Activated naive CD4-positive, alpha-beta T cell treated with anti-CD3 and anti-CD28 coated beads for 36 hours (primary cell): ENCODE measurements around the gene NFIL3. TPM values are rescaled to one million over a fixed set of nuclear protein-coding genes. Genes with fewer than 3 reads are reported as not detected.

Source experiments
- CTCF ChIA-PET: fragments of 350-600 bp; sonication (Branson Sonifier 250); formaldehyde crosslinking; loops from one replicate; lab custom pipeline; 2021; ENCODE audit warnings: antibody characterized with exemption; lab: Charles Lee
- DNase-seq: peaks from one replicate; pipeline ENCODE4 v3.0.0-alpha.2; 2020
- H3K27ac Mint-ChIP-seq: one replicate; pipeline ENCODE4 v1.8.0; 2021; ENCODE audit warnings: mild to moderate bottlenecking, mixed read lengths
- H3K27me3 Mint-ChIP-seq: one replicate; pipeline ENCODE4 v1.8.0; 2021; ENCODE audit warnings: low read depth, mixed read lengths
- H3K36me3 Mint-ChIP-seq: one replicate; pipeline ENCODE4 v1.8.0; 2021; ENCODE audit warnings: low read depth, mixed read lengths
- H3K4me1 Mint-ChIP-seq: one replicate; pipeline ENCODE4 v1.8.0; 2021; ENCODE audit warnings: low read depth, mixed read lengths
- H3K4me3 Mint-ChIP-seq: one replicate; pipeline ENCODE4 v1.8.0; 2021; ENCODE audit warnings: mild to moderate bottlenecking, moderate library complexity, mixed read lengths
- H3K9me3 Mint-ChIP-seq: one replicate; pipeline ENCODE4 v1.8.0; 2021; ENCODE audit warnings: mixed read lengths
- intact Hi-C: fragments of 100-400 bp; cut with micrococcal nuclease; formaldehyde crosslinking; loops from one replicate; pipeline ENCODE4 v1.15.1; 2023
- total RNA-seq, 2 experiments: library from RNA; stranded (reverse); gene quantifications; one replicate each; pipeline ENCODE4 v1.2.3, GENCODE V29; 2021

The NFIL3 gene
- total RNA-seq, 2 experiments from 2014 or later = 56.4 to 58.5 TPM

DNA sequence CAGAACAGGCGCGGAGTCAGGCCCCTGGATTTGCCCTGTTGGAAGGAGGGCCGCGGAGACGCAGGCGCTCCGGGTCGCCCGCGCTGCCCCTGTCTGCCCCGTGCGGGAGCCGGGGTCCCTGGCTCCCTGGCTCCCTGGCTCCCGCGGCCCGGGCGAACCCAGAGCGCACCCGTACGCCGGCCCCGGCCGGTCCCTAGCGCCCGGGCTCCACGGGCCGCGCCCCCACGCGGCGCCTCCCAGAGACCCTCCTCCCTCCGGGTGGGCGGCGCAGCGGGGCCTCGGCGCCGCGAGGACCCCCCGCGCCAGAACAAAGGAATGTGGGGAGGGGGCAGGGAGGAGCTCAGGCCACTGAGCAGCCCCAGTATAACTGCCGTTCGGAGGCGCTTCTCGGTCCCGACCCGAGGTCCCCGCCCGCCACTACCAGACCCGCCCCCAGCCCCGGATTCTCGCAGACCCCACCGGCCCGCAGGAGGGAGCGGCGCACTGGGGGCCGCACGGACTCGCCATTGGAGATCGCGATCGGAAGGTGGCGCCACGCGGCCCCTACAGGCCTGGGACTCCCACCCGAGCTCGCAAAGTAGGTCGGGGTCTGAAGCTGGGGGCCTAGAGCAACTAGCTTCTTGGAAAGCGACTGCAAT is 2.4 kb downstream of the NFIL3 start:
- peaks cover 64% of the 10 kb centered on the region for H3K4me1 Mint-ChIP-seq
- H3K27ac Mint-ChIP-seq = no peak overlapping the region
- intact Hi-C loops = loop anchor here (5.0 kb wide), 1 partner anchor 134 kb away; no protein-coding TSS in a partner anchor
- H3K9me3 Mint-ChIP-seq = no peaks in the 10 kb centered on the region
- peaks cover 7% of the 10 kb centered on the region for H3K36me3 Mint-ChIP-seq
- peak; percentile 23 for DNase-seq
- H3K4me3 Mint-ChIP-seq = peak overlapping the region; percentile 94
- CTCF ChIA-PET = interaction anchor here (0.7 to 1.7 kb wide), 5 partner anchors 11 to 387 kb away, joined by 3 to 8 read pairs (median 3); no protein-coding TSS in a partner anchor
- H3K27me3 Mint-ChIP-seq = peaks cover 9% of the 10 kb centered on the region

- peaks cover 64% of the 10 kb centered on the region for H3K4me1 Mint-ChIP-seq
- no peaks in the 10 kb centered on the region for H3K9me3 Mint-ChIP-seq
- peaks cover 7% of the 10 kb centered on the region for H3K36me3 Mint-ChIP-seq
- H3K4me3 Mint-ChIP-seq = peak overlapping the region; percentile 67
- peaks cover 9% of the 10 kb centered on the region for H3K27me3 Mint-ChIP-seq
- CTCF ChIA-PET = interaction anchor here (0.5 to 1.7 kb wide), 4 partner anchors 11 to 386 kb away, joined by 3 to 8 read pairs (median 3); no protein-coding TSS in a partner anchor
- DNase-seq = no peak
- no peak overlapping the region for H3K27ac Mint-ChIP-seq
- intact Hi-C loops = loop anchor here (5.0 kb wide), 1 partner anchor 133 kb away; no protein-coding TSS in a partner anchor
Measured at GRCh38 chr9:91420501-91421127, 3.0 kb downstream of the NFIL3 start.

- Mint-ChIP-seq H3K36me3 (peaks cover 11% of the 10 kb centered on the region), H3K4me3 (no peak overlapping the region), H3K27me3 (peaks cover 9% of the 10 kb centered on the region), H3K4me1 (peaks cover 63% of the 10 kb centered on the region), H3K27ac (no peak overlapping the region), H3K9me3 (no peaks in the 10 kb centered on the region)
- DNase-seq = peak; percentile 40
- intact Hi-C loops = loop anchor here (5.0 kb wide), 1 partner anchor 132 kb away; no protein-coding TSS in a partner anchor
- CTCF ChIA-PET = interaction anchor here (0.6 kb wide), 1 partner anchor 214 kb away, joined by 3 read pairs; no protein-coding TSS in a partner anchor
Measured at GRCh38 chr9:91419222-91420191, 4.1 kb downstream of the NFIL3 start.

- intact Hi-C loops = loop anchor here (1.0 kb wide), 1 partner anchor 267 kb away; no protein-coding TSS in a partner anchor
- Mint-ChIP-seq H3K9me3 (no peaks in the 10 kb centered on the region), H3K4me3 (no peak overlapping the region), H3K4me1 (peaks cover 69% of the 10 kb centered on the region), H3K36me3 (peaks cover 11% of the 10 kb centered on the region), H3K27me3 (peaks cover 9% of the 10 kb centered on the region), H3K27ac (no peak overlapping the region)
- DNase-seq = no peak
- CTCF ChIA-PET = interaction anchor here (1.0 kb wide), 1 partner anchor 22 kb away, joined by 3 read pairs; no protein-coding TSS in a partner anchor
Measured at GRCh38 chr9:91418215-91418610, 5.4 kb downstream of the NFIL3 start.

DNA sequence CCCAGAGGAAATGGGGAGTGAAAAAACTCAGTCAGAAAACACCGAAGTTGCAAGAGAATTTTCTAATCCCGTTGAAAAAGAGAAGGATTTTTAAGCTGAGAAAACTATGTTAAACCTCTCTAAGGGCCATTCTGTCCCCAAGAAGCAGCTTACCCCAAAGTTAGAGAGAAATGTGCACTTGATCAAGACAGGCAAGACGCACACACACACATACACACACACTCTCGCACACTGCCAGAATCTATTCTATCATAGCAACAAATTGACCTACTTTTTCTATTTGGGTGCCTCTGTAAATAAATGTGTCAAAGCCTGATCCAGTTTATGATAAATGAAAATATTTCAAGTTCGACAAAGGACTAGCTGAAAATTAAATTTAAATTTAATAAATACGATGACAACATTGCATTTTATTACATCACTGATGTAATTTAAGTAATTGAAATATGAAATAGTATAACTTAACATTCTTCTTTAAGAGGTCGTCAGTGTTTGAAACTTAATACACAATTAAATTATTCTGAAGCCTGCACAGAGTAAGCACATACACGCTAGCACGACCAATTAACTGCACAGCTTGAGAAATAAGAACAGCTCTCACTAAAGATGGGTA is 5.9 kb downstream of the NFIL3 start:
- no peak overlapping the region for H3K27ac Mint-ChIP-seq
- DNase-seq = no peak
- CTCF ChIA-PET = interaction anchor here (1.0 to 1.4 kb wide), 2 partner anchors 12 to 21 kb away, joined by 3 read pairs; no protein-coding TSS in a partner anchor
- no peak overlapping the region for H3K4me3 Mint-ChIP-seq
- peaks cover 8% of the 10 kb centered on the region for H3K36me3 Mint-ChIP-seq
- H3K4me1 Mint-ChIP-seq = peaks cover 72% of the 10 kb centered on the region
- peaks cover 9% of the 10 kb centered on the region for H3K27me3 Mint-ChIP-seq
- intact Hi-C loops = loop anchor here (1.0 kb wide), 1 partner anchor 266 kb away; no protein-coding TSS in a partner anchor
- no peaks in the 10 kb centered on the region for H3K9me3 Mint-ChIP-seq

DNA sequence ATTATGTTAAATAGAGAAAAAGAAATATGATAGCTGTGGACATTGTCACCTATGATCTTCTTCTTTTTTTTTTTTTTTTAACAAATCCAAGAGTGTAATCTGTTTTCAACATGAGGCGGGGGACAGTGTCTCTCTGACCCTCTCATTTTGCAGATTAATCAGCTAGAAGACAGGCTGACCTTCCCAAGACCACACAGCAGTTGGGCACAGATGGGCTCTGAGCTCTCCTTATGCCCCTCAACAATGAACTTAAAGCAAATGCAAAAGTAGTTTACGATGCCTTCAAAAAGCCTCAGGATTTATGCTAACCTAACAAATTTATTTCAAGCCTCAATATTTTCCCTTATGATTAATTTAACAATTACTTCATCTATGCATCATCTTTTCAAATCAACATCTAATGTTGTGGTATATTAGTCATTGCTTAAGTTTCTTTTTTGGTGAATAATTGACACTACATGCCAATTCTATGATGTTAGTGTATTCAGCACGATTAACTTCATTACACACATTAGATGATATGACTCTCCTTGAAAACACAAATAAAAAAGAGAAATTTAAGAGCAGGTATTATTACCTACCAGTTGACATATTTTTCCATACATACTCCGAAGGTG is 7.4 kb downstream of the NFIL3 start:
- peaks cover 5% of the 10 kb centered on the region for H3K27me3 Mint-ChIP-seq
- H3K4me1 Mint-ChIP-seq = peaks cover 72% of the 10 kb centered on the region
- DNase-seq = no peak
- CTCF ChIA-PET = interaction anchor here (1.5 kb wide), 1 partner anchor 11 kb away, joined by 3 read pairs; no protein-coding TSS in a partner anchor
- peak overlapping the region; percentile 69 for H3K27ac Mint-ChIP-seq
- peaks cover 12% of the 10 kb centered on the region for H3K36me3 Mint-ChIP-seq
- H3K4me3 Mint-ChIP-seq = no peak overlapping the region
- intact Hi-C loops = loop anchor here (1.0 kb wide), 1 partner anchor 223 kb away; no protein-coding TSS in a partner anchor
- H3K9me3 Mint-ChIP-seq = no peaks in the 10 kb centered on the region

DNA sequence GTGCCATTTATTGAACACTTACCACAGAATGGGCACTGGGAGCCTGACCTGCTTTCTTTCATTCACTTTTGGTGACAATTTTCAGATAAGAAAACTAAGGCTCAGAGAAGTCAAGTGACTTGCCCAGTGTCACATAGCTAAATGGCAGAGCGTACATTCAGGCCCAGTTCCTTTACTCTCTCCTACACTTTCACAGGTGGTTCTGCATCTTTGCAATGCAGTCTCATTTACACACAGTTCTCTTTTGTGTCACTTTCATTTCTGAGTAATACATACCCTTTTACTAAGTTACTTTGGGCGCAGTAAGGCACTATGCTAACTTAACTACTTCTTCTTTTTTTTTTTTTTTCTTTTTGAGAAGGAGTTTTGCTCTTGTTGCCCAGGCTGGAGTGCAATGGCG is 8.3 kb downstream of the NFIL3 start:
- Mint-ChIP-seq H3K9me3 (no peaks in the 10 kb centered on the region), H3K4me1 (peaks cover 69% of the 10 kb centered on the region), H3K36me3 (peaks cover 17% of the 10 kb centered on the region), H3K4me3 (no peak overlapping the region), H3K27me3 (peaks cover 2% of the 10 kb centered on the region), H3K27ac (peak overlapping the region; percentile 80)
- CTCF ChIA-PET = interaction anchor here (0.8 kb wide), 1 partner anchor 13 kb away, joined by 5 read pairs; no protein-coding TSS in a partner anchor
- peak; percentile 56 for DNase-seq
- intact Hi-C loops = loop anchor here (1.0 to 2.0 kb wide), 5 partner anchors 8 to 314 kb away; partner anchors contain the start of gene NFIL3

DNA sequence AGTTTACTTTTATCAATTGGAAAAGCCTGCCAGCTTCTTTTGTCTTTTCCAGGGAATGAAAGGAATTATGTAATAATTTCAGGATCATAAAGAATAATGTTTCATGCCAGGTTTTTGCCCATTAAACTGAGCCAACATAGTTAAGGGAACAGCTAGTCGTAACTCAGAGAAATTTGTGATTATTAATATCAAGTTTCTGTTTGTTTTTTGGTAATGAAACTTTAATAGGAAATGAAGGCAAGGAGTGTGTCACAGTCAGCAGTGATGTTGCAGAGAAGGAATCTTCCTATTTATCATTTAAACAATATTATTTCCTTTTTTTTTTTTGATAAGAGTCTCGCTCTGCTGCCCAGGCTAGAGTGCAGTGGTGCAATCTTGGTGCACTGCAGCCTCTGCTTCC is 10.7 kb downstream of the NFIL3 start:
- Mint-ChIP-seq H3K4me3 (no peak overlapping the region), H3K27me3 (no peaks in the 10 kb centered on the region), H3K4me1 (peaks cover 47% of the 10 kb centered on the region), H3K36me3 (peaks cover 31% of the 10 kb centered on the region), H3K27ac (no peak overlapping the region), H3K9me3 (no peaks in the 10 kb centered on the region)
- CTCF ChIA-PET = interaction anchor here (0.6 kb wide), 1 partner anchor 12 kb away, joined by 3 read pairs; no protein-coding TSS in a partner anchor
- intact Hi-C loops = no loop called here
- DNase-seq = no peak

DNA sequence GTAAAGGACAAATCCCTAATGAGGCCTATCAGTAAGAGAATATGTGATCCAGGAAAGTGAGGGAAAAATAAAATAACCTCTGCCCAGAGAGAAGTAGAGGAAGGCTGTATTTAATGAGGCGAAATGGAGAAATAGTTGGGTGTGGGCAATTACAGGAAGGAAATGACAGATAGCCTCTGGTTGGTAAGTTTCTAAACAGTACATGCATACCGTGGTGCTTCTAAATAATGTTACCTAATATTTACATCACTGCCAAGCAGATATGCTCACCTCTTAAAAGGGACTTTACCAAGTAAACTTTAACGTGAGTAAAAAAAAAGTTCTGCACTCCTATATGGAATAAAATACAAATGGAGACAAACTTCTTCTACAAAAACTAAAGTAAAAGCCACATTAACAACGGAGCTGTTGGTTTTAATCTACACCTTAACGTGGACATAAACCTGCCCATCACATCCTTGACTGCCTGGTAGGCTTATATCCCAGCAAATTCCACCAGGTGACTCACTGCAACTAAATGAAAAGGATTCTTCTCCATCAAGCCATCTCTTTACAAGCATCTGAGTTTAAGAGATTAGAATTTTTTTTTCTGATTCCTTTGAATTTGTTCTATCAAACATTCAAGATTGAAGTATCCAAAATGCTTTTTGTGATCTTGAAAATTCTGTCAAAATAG is 12.4 kb downstream of the NFIL3 start:
- Mint-ChIP-seq H3K36me3 (peaks cover 39% of the 10 kb centered on the region), H3K27me3 (no peaks in the 10 kb centered on the region), H3K4me3 (no peak overlapping the region), H3K9me3 (no peaks in the 10 kb centered on the region), H3K4me1 (peaks cover 36% of the 10 kb centered on the region), H3K27ac (no peak overlapping the region)
- no peak for DNase-seq
- CTCF ChIA-PET = no interaction called here
- intact Hi-C loops = no loop called here

DNA sequence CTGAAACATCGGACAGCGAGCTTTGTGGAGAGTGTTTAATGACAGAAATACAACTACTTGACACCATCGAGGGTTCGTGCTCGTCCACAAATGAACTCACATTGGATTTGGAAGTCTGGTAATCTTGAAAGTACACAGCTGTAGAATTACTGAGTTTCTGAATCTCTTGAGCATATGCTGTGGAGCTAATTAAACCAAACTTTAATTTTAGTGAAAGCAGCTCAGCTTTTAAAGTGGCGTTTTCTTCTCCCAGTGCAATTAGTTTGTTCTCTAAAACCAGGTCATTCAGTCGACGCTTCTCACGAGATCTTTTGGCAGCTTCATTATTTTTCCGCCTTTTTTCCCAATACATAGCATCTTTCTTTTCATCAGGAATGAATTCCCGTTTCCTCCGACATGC is 13.5 kb downstream of the NFIL3 start:
- intact Hi-C loops = no loop called here
- Mint-ChIP-seq H3K4me3 (no peak overlapping the region), H3K9me3 (no peaks in the 10 kb centered on the region), H3K27ac (no peak overlapping the region), H3K4me1 (peaks cover 25% of the 10 kb centered on the region), H3K36me3 (peaks cover 38% of the 10 kb centered on the region), H3K27me3 (no peaks in the 10 kb centered on the region)
- CTCF ChIA-PET = interaction anchor here (0.9 to 1.1 kb wide), 3 partner anchors 11 to 377 kb away, joined by 3 to 6 read pairs (median 4); no protein-coding TSS in a partner anchor
- DNase-seq = no peak
